Heart right ventricle (tissue), 16 donors: Measurements from ENCODE around the gene CRYZL1. TPM values are rescaled to one million over a fixed set of nuclear protein-coding genes. Genes with fewer than 3 reads are reported as not detected.

Experiments used
- ATAC-seq, 8 donors: fragments of 200-7000 bp; cut with Tn5 transposase; one replicate each; pipeline ENCODE4 v1.9.1; 2020; ENCODE audit warnings: mild to moderate bottlenecking in 8 of 8, moderate library complexity in 8 of 8, moderate number of reproducible peaks in 1 of 8
- DNase-seq, 2 donors: peaks; one replicate each; pipeline ENCODE4 v3.0.0-alpha.2; 2020
- H3K27ac ChIP-seq, 10 donors: fragments of 200-600 bp; sonication (generic) in 2 of 10; one replicate each; pipeline versions ENCODE4 v1.5.0 to v1.8.0; 2020 to 2022; ENCODE audit warnings: mild to moderate bottlenecking in 3 of 10
- H3K27me3 ChIP-seq, 7 donors: fragments of 200-600 bp; one replicate each; pipeline ENCODE4 v1.8.0; 2021 to 2022; ENCODE audit warnings: mild to moderate bottlenecking in 2 of 7
- H3K36me3 ChIP-seq, 9 donors: fragments of 200-600 bp; sonication (generic) in 1 of 9; one replicate each; pipeline versions ENCODE4 v1.5.0 to v1.8.0; 2020 to 2022; ENCODE audit warnings: mild to moderate bottlenecking in 2 of 9
- H3K4me1 ChIP-seq, 9 donors: fragments of 200-600 bp; sonication (generic) in 1 of 9; one replicate each; pipeline versions ENCODE4 v1.5.0 to v1.8.0; 2020 to 2022; ENCODE audit warnings: mild to moderate bottlenecking in 4 of 9
- H3K4me3 ChIP-seq, 10 donors: fragments of 200-600 bp; sonication (generic) in 2 of 10; one replicate each; pipeline versions ENCODE4 v1.5.0 to v1.8.0; 2020 to 2022; ENCODE audit warnings: mild to moderate bottlenecking in 7 of 10, moderate library complexity in 2 of 10
- H3K9me3 ChIP-seq, 11 donors: fragments of 200-600 bp in 10 of 11; sonication (generic) in 2 of 11; one replicate each; pipeline versions ENCODE4 v1.5.0 to v1.8.0; 2013 to 2022; ENCODE audit warnings: mild to moderate bottlenecking in 2 of 11, control low read depth in 1 of 11, moderate library complexity in 1 of 11
- CTCF ChIP-seq, 9 donors: fragments of 200-600 bp; sonication (generic) in 2 of 9; IDR thresholded peaks; one replicate each; pipeline versions ENCODE4 v1.5.0 to v1.8.0; 2021 to 2022; ENCODE audit warnings: antibody characterized with exemption in 9 of 9, mild to moderate bottlenecking in 5 of 9, moderate library complexity in 1 of 9
- WGBS, 2 donors: extraction: QIAGEN DNeasy Blood & Tissue Kit; methylation state at CpG; one replicate each; pipeline ENCODE4 v1.1.7; 2013; ENCODE audit warnings: inconsistent platforms in 1 of 2; 5-methylcytosine and 5-hydroxymethylcytosine counted together
- intact Hi-C, 10 donors: fragments of 100-400 bp; cut with DNase I; formaldehyde crosslinking; loops; one replicate each; pipeline versions ENCODE4 v1.11.1 to v1.14.2; 2022
- polyA plus RNA-seq, 2 donors: library from polyadenylated mRNA; stranded (reverse); fragments of 200-250 nt; gene quantifications; one replicate each; pipeline ENCODE4 v1.2.3, GENCODE V29; 2013
- total RNA-seq, 10 donors: library from RNA; stranded (reverse); fragmentation: NEBNext Ultra II Directional in 3 of 10; extraction: Animal tissue kit (Norgen Biotek cat#: 25700) in 3 of 10; gene quantifications; one replicate each; pipeline versions ENCODE4 v1.2.1 to v1.2.4, GENCODE V29; 2021 to 2023
- donor health status: Arrhythmogenic right ventricular cardiomyopathy.
- donor health status: ischemic (EF 13 %, LVEDD 7.1; RV severe dilation, severe dysfunction).
- donor health status: healthy with polysubstance abuse.
- donor health status: DM: no; HTN: yes; CAD: no.
- donor health status: DM: no; HTN: no; CAD: no.
- donor health status: ischemic (EF 25% LVEDD 6.9; RV normal size, moderate dysfunction).
- donor health status: ischemic (EF 25% LVEDD 5.7; RV mildly dilated, moderate dysfunction).
- donor health status: healthy.
- donor health status: DM: yes; HTN: yes; CAD: no.
- donor health status: Ischemic cardiomyopathy.
- donor health status: ischemic (EF 35%, LVEDD 5.7; RV mildly dilated, moderate dysfunction).
- donor health status: nonischemic (EF 11% LVEDD 7.7; RV severe dilation, severe dysfunction).
- donor health status: DM: yes; HTN: yes; CAD: no.
- donor health status: PGD.
- donor health status: ischemic (EF 29% LVEDD 5.4; RV normal size, mild dysfunction).
- donor health status: nonischemic (EF 23%, LVEDD 6.1; RV moderate dilation, normal function).

Gene CRYZL1
- total and polyA plus RNA-seq, 12 donors = 15.3 to 31.8 (median 26.0) TPM

- no peak for TF ChIP-seq CTCF (IDR thresholded peaks at IDR 0.05)
- peaks cover 0 to 4% (median 0%) of the 10 kb centered on the region in 9 donors for H3K36me3 ChIP-seq
- ATAC-seq (no peak), DNase-seq (no peak)
- H3K9me3 ChIP-seq = no peaks in the 10 kb centered on the region
- 79% methylated on average over 8 of the region's 8 CpGs for WGBS, 2 donors
- no peaks in the 10 kb centered on the region for H3K27me3 ChIP-seq
- H3K27ac ChIP-seq = no peak overlapping the region
- H3K4me1 ChIP-seq = peaks cover 0 to 19% (median 2%) of the 10 kb centered on the region in 9 donors
- intact Hi-C loops = no loop called here
- no peak overlapping the region for H3K4me3 ChIP-seq
These were observed 31.9 kb upstream of the CRYZL1 start for GRCh38 chr21:33673473-33673872.

GRCh38 chr21:33670076-33670978, 28.8 kb upstream of the CRYZL1 start:
- TF ChIP-seq CTCF (IDR thresholded peaks at IDR 0.05) = no peak
- H3K27me3 ChIP-seq = no peaks in the 10 kb centered on the region
- DNase-seq = no peak
- no peak overlapping the region for H3K27ac ChIP-seq
- no peaks in the 10 kb centered on the region for H3K9me3 ChIP-seq
- 84 to 86% methylated on average over 6 of the region's 6 CpGs for WGBS, 2 donors
- intact Hi-C loops = no loop called here
- H3K36me3 ChIP-seq = peaks cover 0 to 4% (median 0%) of the 10 kb centered on the region in 9 donors
- H3K4me1 ChIP-seq = peaks cover 0 to 35% (median 14%) of the 10 kb centered on the region in 9 donors
- ATAC-seq = no peak
- H3K4me3 ChIP-seq = no peak overlapping the region

- Histone ChIP-seq H3K4me3 (no peak overlapping the region), H3K9me3 (no peaks in the 10 kb centered on the region), H3K4me1 (peaks cover 0 to 31% (median 14%) of the 10 kb centered on the region in 9 donors), H3K36me3 (peaks cover 0 to 4% (median 0%) of the 10 kb centered on the region in 9 donors), H3K27ac (no peak overlapping the region), H3K27me3 (no peaks in the 10 kb centered on the region)
- intact Hi-C loops = no loop called here
- WGBS, 2 donors = 94 to 95% methylated on average over 2 of the region's 2 CpGs
- TF ChIP-seq CTCF (IDR thresholded peaks at IDR 0.05) = no peak
- ATAC-seq = no peak
- DNase-seq = no peak
These were observed 27.1 kb upstream of the CRYZL1 start for GRCh38 chr21:33668620-33669019.

DNA sequence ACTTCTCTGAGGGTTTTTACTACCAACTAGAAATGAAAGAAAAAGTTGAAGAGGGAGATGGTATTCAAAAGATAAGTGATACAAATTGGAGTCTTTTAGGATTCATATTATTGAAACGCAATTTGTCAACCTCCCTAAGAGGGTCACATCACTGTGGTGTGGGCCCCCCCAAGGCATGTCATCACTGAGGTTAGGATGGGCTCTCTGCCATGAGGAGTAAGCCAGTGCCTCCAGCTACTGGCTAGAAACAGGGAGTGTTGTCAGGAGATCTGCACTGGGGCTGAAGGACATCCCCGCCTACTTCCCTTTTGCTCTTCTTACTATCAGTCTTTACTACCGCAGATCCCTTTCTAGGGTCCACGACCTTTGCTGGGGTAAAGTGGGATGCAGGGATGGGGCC, 26.6 kb upstream of the CRYZL1 start:
- ATAC-seq (peak in 3 of 8 donors; percentile 44 to 48 (median 44)), DNase-seq (no peak)
- intact Hi-C loops = no loop called here
- Histone ChIP-seq H3K27ac (peak overlapping the region in 1 of 10 donors; percentile 20), H3K9me3 (no peaks in the 10 kb centered on the region), H3K4me3 (no peak overlapping the region), H3K36me3 (peaks cover 0 to 4% (median 0%) of the 10 kb centered on the region in 9 donors), H3K4me1 (peaks cover 0 to 31% (median 14%) of the 10 kb centered on the region in 9 donors), H3K27me3 (no peaks in the 10 kb centered on the region)
- no peak for TF ChIP-seq CTCF (IDR thresholded peaks at IDR 0.05)
- 43 to 49% methylated on average over 4 of the region's 4 CpGs for WGBS, 2 donors
